Jurkat, Clone E6-1 (cell line): Measurements from ENCODE around the gene ZMYND19.

Source experiments
- DNase-seq: peaks from one replicate; pipeline ENCODE4 v3.0.0-alpha.2; 2011; ENCODE audit warnings: low read depth, low spot score
- H3K4me3 ChIP-seq: 2 replicates; pipeline ENCODE4 v1.5.1; 2011; ENCODE audit warnings: mild to moderate bottlenecking, low read length, control low read depth, moderate library complexity

Gene ZMYND19

GRCh38 chr9:137592767-137593166 is 2.5 kb upstream of the ZMYND19 start:
- H3K4me3 ChIP-seq: no peak overlapping the region
- DNase-seq: no peak

- peak overlapping the region; percentile 73 for H3K4me3 ChIP-seq
- DNase-seq: no peak
Measured at GRCh38 chr9:137590123-137590468, 216 bp downstream of the ZMYND19 start.

- DNase-seq: peak; percentile 34
Measured at GRCh38 chr9:137589441-137590122, 730 bp downstream of the ZMYND19 start.

GRCh38 chr9:137588891-137589290 is 1.4 kb downstream of the ZMYND19 start:
- no peak for DNase-seq
- H3K4me3 ChIP-seq: peak overlapping the region; percentile 73

More at GRCh38 chr9:137589441-137590122, 730 bp downstream of the ZMYND19 start:
- H3K4me3 ChIP-seq: peak overlapping the region; percentile 73

- no peak for DNase-seq
- H3K4me3 ChIP-seq: no peak overlapping the region
Measured at GRCh38 chr9:137588311-137588710, 2.0 kb downstream of the ZMYND19 start.

- no peak for DNase-seq
- no peak overlapping the region for H3K4me3 ChIP-seq
Measured at GRCh38 chr9:137586854-137587253, 3.5 kb downstream of the ZMYND19 start.

GRCh38 chr9:137583957-137584356 is 6.4 kb downstream of the ZMYND19 start:
- no peak for DNase-seq
- H3K4me3 ChIP-seq: no peak overlapping the region

GRCh38 chr9:137583347-137583746 is 7.0 kb downstream of the ZMYND19 start:
- no peak for DNase-seq
- no peak overlapping the region for H3K4me3 ChIP-seq

GRCh38 chr9:137582286-137582860 is 7.9 kb downstream of the ZMYND19 start:
- DNase-seq: no peak
- H3K4me3 ChIP-seq: no peak overlapping the region

GRCh38 chr9:137581361-137582285 is 8.7 kb downstream of the ZMYND19 start:
- DNase-seq: no peak
- H3K4me3 ChIP-seq: no peak overlapping the region

GRCh38 chr9:137580954-137581322 is 9.4 kb downstream of the ZMYND19 start:
- H3K4me3 ChIP-seq: no peak overlapping the region
- DNase-seq: no peak

- no peak for DNase-seq
- no peak overlapping the region for H3K4me3 ChIP-seq
Measured at GRCh38 chr9:137580209-137580953, 9.9 kb downstream of the ZMYND19 start.

GRCh38 chr9:137579259-137579604 is 11.1 kb downstream of the ZMYND19 start:
- no peak for DNase-seq
- H3K4me3 ChIP-seq: peak overlapping the region; percentile 35; the same call in 1 of the 2 replicates

- DNase-seq: peak; percentile 69
Measured at GRCh38 chr9:137578518-137579258, 11.6 kb downstream of the ZMYND19 start, which contains the start of gene DPH7. DPH7 (minus strand) TSS chr9:137578925; CDS start chr9:137578777, 148 bp downstream.

GRCh38 chr9:137575716-137576411 is 14.4 kb downstream of the ZMYND19 start:
- peak; percentile 37 for DNase-seq

More at GRCh38 chr9:137578518-137579258, 11.6 kb downstream of the ZMYND19 start, which contains the start of gene DPH7:
- H3K4me3 ChIP-seq: peak within 1 kb of the TSS; percentile 81

GRCh38 chr9:137575364-137575715 is 15.0 kb downstream of the ZMYND19 start:
- no peak overlapping the region for H3K4me3 ChIP-seq
- DNase-seq: no peak

More at GRCh38 chr9:137575716-137576411, 14.4 kb downstream of the ZMYND19 start:
- H3K4me3 ChIP-seq: no peak overlapping the region

GRCh38 chr9:137574192-137574591 is 16.1 kb downstream of the ZMYND19 start:
- H3K4me3 ChIP-seq: no peak overlapping the region
- no peak for DNase-seq

- no peak for DNase-seq
- no peak overlapping the region for H3K4me3 ChIP-seq
Measured at GRCh38 chr9:137570566-137570965, 19.7 kb downstream of the ZMYND19 start.
